AG10803 (cell line): ENCODE data around the gene STX1A.
A peak's percentile ranks its signal among the peaks of the same experiment; 100 is the strongest.

ENCODE experiments used
- DNase-seq: peaks from one replicate; pipeline ENCODE4 v3.0.0; 2010; ENCODE audit warnings: low read depth
- H3K4me3 ChIP-seq: 2 replicates; pipeline ENCODE4 v1.5.1; 2011; ENCODE audit warnings: mild to moderate bottlenecking, low read length, control low read depth
- CTCF ChIP-seq: conservative IDR thresholded peaks from 2 replicates; pipeline ENCODE4 v1.5.1; 2011; ENCODE audit warnings: mild to moderate bottlenecking, low read length, control low read depth, inconsistent platforms

STX1A gene

DNA sequence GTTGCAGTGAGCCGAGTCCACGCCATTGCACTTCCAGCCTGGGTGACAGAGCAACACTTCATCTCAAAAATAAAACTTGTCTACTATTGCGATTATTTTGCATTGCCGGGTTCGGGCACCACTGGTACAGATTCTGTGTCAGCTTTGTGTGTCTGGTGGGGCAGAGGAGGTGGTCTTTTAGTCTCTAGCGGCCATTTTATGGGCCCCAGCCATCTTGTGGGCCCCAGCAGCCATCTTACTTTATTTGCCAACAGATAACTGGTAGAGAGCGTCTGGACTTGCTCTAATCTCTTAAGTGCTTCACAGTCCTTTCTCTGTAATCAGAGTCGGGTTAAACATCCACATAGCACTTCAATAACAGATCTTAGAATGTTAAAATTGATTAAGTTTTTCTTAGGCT is 31.2 kb downstream of the STX1A start:
- H3K4me3 ChIP-seq: no peak overlapping the region
- no peak for DNase-seq
- TF ChIP-seq CTCF: no peak

GRCh38 chr7:73685311-73685710 is 34.2 kb downstream of the STX1A start:
- no peak for DNase-seq
- H3K4me3 ChIP-seq: no peak overlapping the region
- no peak for TF ChIP-seq CTCF

DNA sequence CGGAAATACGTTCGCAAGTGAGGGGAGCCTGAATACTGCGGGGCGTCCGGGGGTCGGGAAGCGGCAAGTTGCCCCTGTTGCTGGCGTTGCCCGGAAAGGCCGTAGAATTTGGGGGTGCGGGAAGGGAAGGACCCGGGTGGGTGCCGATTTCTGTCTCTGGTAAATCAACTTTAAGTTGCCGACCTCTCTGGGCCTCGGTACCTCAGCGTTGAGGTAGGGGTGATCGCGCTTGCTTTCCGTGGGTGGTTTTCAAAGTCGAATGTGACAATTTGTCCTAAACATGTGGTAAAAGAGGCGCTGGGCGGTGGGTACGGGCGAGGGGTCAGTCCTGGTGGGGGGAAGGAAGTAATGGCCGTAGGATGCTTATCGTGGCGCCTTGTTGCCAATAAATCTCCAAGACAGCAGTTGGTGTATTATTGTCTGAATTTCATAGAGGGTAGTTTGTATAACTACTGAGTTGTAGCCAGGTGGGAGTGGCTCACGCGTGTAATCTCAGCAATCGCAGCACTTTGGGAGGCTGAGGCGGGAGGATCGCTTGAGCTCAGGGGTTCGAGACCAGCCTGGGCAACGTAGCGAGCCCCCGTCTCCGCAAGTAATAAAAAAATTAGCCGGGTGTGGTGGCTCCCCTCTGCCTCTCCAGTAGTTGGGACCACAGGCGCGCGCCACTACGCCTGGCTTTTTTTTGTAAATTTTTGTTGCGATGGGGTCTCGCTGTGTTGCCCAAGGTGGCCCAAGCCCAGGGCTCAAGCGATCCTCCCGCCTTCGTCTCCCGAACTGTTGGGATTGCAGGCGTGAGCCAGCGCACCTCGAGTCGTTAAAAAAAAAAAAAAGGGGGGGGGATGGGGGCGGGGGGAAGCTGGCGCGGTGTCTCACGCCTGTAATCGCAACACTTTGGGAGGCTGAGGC is 35.4 kb downstream of the STX1A start:
- peak overlapping the region; percentile 95 for H3K4me3 ChIP-seq
- no peak for DNase-seq
- no peak for TF ChIP-seq CTCF

DNA sequence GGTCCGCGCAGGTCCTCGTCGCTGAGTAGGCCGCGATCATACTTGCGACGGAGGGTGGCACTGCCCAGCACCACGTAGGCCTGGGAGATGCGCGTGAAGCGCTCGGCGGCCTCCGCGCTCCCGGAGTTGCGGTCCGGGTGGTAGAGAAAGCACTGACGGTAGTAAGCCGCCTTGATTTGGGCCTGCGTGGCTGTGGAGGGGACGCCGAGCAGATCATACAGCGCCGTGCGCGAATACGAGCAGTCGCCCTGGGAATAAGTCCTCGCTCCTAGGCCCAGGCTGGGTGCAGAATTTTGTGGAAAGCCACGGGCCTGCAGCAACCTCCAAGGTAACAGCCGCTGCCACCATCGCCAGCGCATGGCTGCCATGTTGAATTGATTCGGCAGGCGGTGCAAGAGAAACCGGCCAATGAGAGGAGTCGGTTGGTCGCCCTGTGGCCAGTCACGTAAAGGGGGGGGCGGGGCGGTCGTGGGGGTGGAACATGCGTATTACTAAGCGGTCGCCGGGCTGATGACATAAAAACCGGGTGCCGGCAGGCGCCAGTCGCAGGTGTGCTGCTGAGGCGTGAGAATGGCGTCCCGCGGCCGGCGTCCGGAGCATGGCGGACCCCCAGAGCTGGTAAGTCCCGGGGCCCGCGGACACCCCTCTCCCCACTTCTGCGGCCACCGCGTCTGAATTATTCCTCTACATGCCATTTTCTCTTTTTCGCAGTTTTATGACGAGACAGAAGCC is 36.2 kb downstream of the STX1A start, which contains the start of the genes BUD23 and DNAJC30:
TSS of gene BUD23 (plus strand) at position 542 of the 732 bp plus-strand sequence. CDS start at position 571, 29 bp downstream.
TSS of gene DNAJC30 (minus strand) at position 398 of the 732 bp plus-strand sequence. CDS start at position 368, 30 bp downstream.
- peak within 1 kb of the TSS; percentile 95 for H3K4me3 ChIP-seq
- no peak for TF ChIP-seq CTCF

DNA sequence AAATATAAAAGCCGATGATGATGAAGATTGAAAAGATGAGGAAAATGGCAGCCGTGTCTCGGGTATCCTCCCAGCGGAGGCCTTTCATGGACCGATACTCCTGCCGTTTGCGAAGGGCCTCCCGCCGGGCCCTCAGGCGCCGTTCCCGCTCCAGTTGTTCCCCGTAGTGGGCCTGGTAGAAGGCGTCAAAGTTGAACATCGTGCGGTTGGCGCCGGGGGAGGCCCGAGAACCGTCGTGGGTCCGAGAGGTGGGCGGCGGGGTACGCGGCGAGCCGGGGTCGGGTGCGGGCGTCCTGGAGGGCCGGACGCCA is 36.8 kb downstream of the STX1A start:
- TF ChIP-seq CTCF: no peak
- H3K4me3 ChIP-seq: peak overlapping the region; percentile 95
- no peak for DNase-seq

More for the DNA sequence above, 36.2 kb downstream of the STX1A start, which contains the start of the genes BUD23 and DNAJC30:
- peak; percentile 95 for DNase-seq

DNA sequence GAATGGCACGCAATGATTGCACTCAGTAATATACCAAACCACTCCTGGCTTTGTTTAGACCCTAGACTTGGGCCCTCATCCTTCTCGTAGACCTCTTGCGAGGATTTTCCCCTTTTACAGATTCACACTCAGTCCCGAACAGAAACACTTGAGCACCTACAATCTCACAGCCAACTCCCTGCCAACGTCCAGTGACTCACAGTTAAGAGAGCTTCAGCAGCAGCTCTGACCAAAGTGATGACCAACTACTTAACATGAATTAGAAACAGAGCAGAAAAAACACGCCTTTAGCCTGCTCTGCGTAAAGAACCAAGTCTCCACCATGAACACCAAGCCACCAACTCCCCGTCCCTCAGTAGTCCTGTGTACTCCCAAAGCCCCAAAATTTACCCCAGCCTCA is 38.4 kb downstream of the STX1A start:
- peak overlapping the region; percentile 16; the same call in 1 of the 2 replicates for H3K4me3 ChIP-seq
- TF ChIP-seq CTCF: no peak

DNA sequence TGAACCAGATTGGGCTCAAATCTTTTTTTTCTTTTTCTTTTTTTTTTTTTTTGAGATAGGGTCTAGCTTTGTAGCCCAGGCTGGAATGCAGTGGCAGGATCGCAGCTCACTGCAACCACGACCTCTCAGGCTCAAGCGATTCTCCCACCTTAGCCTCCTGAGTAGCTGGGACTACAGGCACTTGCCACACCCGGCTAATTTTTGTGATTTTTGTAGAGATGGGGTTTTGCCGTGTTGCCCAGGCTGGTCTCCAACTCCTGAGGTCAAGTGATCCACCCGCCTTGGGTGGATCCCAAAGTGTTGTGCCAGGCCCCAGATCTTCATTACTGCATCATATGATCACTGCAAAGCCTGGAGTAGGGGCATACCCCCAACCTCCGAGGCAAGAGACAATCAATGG is 39.0 kb downstream of the STX1A start:
- no peak for TF ChIP-seq CTCF
- H3K4me3 ChIP-seq: no peak overlapping the region
- no peak for DNase-seq

More for the DNA sequence above, 38.4 kb downstream of the STX1A start:
- peak; percentile 23 for DNase-seq
